GM10266 (cell line): ENCODE data around the gene DNAJC18.
"Not testable (repeated sequence)": the region's sequence is repeated elsewhere in the genome, so short reads cannot be mapped to it uniquely, and the experiment has no call there.

Experiments used
- DNase-seq: peaks from one replicate; pipeline ENCODE4 v3.0.0; 2012; ENCODE audit errors: extremely low spot score
- TF ChIP-seq, protein P1 (sequence below): IDR thresholded peaks from 2 replicates; pipeline ENCODE4 v1.5.1; 2012; ENCODE audit warnings: mild to moderate bottlenecking, low read depth; ENCODE audit not compliant: control insufficient read depth, insufficient read depth; ENCODE audit errors: missing control alignments

DNAJC18 gene

GRCh38 chr5:139439013-139439903, at the start of gene DNAJC18:
Gene DNAJC18, minus strand, starts transcription at chr5:139439525. Its CDS starts 80 bp downstream, at chr5:139439445.
- TF ChIP-seq, protein P1, sequence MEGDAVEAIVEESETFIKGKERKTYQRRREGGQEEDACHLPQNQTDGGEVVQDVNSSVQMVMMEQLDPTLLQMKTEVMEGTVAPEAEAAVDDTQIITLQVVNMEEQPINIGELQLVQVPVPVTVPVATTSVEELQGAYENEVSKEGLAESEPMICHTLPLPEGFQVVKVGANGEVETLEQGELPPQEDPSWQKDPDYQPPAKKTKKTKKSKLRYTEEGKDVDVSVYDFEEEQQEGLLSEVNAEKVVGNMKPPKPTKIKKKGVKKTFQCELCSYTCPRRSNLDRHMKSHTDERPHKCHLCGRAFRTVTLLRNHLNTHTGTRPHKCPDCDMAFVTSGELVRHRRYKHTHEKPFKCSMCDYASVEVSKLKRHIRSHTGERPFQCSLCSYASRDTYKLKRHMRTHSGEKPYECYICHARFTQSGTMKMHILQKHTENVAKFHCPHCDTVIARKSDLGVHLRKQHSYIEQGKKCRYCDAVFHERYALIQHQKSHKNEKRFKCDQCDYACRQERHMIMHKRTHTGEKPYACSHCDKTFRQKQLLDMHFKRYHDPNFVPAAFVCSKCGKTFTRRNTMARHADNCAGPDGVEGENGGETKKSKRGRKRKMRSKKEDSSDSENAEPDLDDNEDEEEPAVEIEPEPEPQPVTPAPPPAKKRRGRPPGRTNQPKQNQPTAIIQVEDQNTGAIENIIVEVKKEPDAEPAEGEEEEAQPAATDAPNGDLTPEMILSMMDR: no peak
- peak; percentile 89 for DNase-seq

- TF ChIP-seq, protein P1: no peak
- no peak for DNase-seq
Measured at GRCh38 chr5:139488260-139488659, 48.9 kb upstream of the DNAJC18 start.

DNA sequence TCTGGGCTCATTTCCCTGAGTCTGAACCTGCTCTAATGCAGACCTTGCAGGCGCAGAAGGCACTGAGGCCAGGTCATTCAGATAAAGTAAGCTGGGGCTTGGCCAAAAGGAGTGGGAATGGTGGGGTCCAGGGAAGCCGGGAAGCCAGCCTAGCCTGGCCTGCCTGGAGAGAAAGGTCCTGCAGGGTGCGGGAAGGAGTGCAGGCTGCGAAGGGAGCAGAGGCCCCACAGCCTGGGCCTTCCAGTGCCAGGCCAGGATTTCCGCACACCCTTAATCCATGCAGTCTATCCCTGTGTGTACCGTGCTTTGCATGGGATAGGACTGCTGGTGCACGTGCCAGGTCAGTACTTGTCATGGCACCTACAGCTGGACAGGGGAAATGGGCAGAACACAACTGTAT, 46.9 kb upstream of the DNAJC18 start:
- DNase-seq: no peak
- TF ChIP-seq, protein P1: no peak

- not testable (repeated sequence) for DNase-seq
Measured at GRCh38 chr5:139482890-139483208, 43.5 kb upstream of the DNAJC18 start.

GRCh38 chr5:139482050-139482889, 42.9 kb upstream of the DNAJC18 start, which contains the start of gene STING1:
Gene STING1, minus strand, starts transcription at chr5:139482758. Its CDS starts 1,054 bp downstream, at chr5:139481704.
- DNase-seq: no peak

DNA sequence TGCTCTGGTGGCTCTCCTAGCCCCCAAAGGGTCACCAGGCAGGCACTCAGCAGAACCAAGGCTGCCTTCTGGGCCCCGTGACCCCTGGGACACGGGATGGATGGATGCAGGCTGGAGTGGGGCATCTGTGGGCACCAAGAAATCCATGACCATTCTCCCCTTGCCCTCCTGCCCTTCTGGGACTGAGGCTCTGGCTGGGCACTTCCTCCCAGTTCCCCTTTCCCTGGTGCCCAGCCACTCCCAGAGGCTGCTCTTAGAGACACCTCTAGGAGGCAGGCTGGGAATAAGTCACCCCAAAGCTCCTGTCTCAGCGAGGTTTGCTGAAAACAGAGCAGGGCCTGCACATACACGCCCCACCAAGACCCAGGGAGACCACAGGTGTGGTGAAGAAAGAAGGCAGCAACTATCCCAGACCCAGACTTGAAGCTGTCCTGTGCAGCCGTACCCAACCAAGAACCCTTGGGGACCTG, 42.3 kb upstream of the DNAJC18 start:
- no peak for DNase-seq
- TF ChIP-seq, protein P1: no peak

More at GRCh38 chr5:139482050-139482889, 42.9 kb upstream of the DNAJC18 start, which contains the start of gene STING1:
- TF ChIP-seq, protein P1: no peak

DNA sequence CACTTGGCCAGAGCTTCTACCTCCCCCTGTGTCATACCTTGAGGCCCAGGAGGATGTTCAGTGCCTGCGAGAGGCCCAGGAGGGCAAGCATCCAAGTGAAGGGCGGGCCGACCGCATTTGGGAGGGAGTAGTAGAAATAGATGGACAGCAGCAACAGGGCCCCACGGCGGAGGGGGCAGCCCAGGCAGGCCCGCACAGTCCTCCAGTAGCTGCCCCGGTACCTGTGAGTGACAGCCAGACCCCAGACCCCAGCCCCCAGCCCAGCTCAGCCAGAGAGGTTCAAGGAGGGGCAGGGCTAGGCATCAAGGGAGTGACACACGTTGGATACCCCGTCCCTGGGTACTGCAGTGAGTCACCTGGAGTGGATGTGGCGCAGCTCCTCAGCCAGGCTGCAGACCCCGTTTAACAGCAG, 41.8 kb upstream of the DNAJC18 start:
- TF ChIP-seq, protein P1: no peak
- no peak for DNase-seq

GRCh38 chr5:139479729-139480128, 40.4 kb upstream of the DNAJC18 start:
- DNase-seq: not testable (repeated sequence)

DNA sequence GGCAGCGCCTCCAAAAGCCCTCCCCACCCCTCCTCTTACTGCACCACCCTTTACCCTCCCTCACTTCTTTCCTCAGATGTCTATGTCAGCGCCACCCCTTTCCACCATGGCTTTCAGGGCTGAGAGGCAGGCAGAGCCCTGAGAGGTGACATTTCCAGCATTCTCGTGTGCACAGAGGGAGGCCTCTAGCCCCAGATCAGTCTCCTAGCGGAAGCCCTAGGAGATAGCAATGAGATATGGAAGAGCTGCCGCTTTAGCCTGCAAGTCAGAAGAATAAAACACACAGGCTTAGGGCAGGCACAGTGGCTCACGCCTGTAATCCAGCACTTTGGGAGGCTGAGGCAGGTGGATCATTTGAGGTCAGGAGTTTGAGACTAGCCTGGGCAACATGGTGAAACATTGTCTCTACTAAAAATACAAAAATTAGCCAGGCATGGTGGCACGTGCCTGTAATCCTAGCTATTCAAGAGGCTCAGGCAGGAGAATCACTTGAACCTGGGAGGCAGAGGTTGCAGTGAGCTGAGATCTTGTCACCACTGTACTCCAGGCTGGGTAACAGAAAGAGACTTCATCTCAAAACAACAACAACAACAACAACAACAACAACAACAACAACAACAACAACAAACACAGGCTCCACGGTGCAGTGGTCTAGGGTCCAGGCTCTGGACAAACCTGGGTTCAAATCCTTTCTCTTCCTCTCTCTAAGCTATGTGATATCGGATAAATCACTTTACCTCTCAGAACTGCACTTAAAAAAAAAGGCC, 39.5 kb upstream of the DNAJC18 start:
- not testable (repeated sequence) for DNase-seq
